GM10248 (cell line): ENCODE results near the gene CRIM1.

ENCODE experiments used
- CTCF ChIA-PET: fragments of 300-600 bp; sonication (Branson Sonifier 250); formaldehyde crosslinking; extraction: SDS; loops from one replicate; lab custom pipeline; 2021; ENCODE audit warnings: antibody characterized with exemption; lab: Yijun Ruan, JAX
- POLR2A ChIA-PET: fragments of 350-650 bp; sonication (Branson Sonifier 250); formaldehyde crosslinking; extraction: SDS; loops from one replicate; lab custom pipeline; 2020; ENCODE audit warnings: antibody characterized with exemption; lab: Yijun Ruan, JAX
- DNase-seq: peaks from one replicate; pipeline ENCODE4 v3.0.0; 2012; ENCODE audit errors: extremely low spot score
- TF ChIP-seq, protein P1 (sequence below): IDR thresholded peaks from 2 replicates; pipeline ENCODE4 v1.5.1; 2012; ENCODE audit warnings: mild to moderate bottlenecking, low read depth; ENCODE audit errors: extremely low read depth, missing control alignments, control extremely low read depth

Gene CRIM1

DNA sequence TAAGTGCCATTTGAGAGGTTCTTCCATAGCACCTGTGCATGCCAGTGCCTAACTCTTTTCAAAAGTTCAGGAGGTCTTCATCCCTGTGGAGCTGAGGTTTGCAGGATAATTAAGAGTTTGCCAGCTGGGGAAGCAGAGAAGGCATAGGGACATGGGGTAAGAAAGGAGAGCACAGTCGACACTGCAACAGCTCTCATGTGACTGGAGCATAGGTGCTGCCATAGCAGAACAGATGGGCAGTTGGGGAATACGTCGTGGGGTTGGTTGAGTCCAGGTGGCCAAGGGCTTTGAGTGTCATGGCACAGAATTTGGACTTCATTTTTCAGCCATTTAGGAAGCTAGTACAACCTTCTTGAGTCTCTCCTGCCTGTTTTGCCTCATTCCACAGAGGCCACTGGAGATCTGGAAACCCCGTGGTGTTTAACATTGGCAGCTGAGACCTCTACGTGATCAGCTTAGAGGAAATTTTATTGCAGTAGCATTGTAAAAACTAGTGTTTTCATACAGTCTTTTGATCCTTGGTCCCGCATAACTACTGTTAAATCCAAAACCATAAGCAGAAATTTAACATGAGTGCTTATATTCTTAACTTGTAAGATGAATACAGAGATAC, 65.1 kb downstream of the CRIM1 start:
- ChIA-PET CTCF (no interaction called here), POLR2A (no interaction called here)
- no peak for DNase-seq

DNA sequence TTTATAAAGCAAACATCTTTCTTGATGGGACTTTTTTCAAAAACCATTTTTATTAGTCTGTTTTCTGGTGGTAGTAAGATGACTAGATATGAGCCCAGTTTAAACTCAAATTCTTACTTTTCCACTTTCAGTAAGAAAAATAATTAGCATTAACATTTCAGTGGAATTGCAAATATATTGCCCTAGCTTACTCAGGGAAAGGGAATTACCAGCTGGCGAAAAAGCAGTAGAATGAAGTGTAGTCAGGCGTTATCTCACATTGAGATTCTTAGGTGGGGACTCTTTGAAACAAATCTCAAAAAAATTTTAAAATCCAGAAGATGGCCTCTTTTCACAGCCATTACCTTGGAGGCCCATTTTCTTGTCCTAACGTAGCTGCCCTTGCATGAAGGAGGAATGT, 65.8 kb downstream of the CRIM1 start:
- ChIA-PET POLR2A (no interaction called here), CTCF (interaction anchor here (1.1 to 1.4 kb wide), 3 partner anchors 12 to 25 kb away, joined by 3 to 7 read pairs (median 3); no protein-coding TSS in a partner anchor)
- TF ChIP-seq, protein P1, sequence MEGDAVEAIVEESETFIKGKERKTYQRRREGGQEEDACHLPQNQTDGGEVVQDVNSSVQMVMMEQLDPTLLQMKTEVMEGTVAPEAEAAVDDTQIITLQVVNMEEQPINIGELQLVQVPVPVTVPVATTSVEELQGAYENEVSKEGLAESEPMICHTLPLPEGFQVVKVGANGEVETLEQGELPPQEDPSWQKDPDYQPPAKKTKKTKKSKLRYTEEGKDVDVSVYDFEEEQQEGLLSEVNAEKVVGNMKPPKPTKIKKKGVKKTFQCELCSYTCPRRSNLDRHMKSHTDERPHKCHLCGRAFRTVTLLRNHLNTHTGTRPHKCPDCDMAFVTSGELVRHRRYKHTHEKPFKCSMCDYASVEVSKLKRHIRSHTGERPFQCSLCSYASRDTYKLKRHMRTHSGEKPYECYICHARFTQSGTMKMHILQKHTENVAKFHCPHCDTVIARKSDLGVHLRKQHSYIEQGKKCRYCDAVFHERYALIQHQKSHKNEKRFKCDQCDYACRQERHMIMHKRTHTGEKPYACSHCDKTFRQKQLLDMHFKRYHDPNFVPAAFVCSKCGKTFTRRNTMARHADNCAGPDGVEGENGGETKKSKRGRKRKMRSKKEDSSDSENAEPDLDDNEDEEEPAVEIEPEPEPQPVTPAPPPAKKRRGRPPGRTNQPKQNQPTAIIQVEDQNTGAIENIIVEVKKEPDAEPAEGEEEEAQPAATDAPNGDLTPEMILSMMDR: no peak
- no peak for DNase-seq

More for the DNA sequence above, 65.1 kb downstream of the CRIM1 start:
- TF ChIP-seq, protein P1: no peak

DNA sequence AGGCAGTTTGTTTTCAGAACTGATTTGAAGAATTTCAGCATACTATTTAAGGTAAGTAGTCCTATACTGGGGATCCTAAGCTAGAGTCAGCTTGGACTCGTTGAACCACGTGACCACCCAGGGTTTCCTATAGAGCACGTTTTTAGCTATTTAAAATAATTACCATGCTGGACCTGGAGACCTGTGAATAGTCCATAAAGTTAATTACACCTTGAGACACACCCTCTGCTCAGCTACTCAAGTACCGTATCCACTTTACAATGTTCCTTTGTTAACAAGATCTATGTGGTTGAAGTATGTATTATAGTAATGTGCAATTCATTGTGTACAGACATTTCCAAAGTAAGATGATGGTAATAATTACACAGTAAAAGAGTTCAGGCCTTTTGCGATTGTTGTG, 67.6 kb downstream of the CRIM1 start:
- CTCF ChIA-PET: interaction anchor here (0.7 to 1.6 kb wide), 3 partner anchors 9 to 104 kb away, joined by 3 to 9 read pairs (median 3); no protein-coding TSS in a partner anchor

DNA sequence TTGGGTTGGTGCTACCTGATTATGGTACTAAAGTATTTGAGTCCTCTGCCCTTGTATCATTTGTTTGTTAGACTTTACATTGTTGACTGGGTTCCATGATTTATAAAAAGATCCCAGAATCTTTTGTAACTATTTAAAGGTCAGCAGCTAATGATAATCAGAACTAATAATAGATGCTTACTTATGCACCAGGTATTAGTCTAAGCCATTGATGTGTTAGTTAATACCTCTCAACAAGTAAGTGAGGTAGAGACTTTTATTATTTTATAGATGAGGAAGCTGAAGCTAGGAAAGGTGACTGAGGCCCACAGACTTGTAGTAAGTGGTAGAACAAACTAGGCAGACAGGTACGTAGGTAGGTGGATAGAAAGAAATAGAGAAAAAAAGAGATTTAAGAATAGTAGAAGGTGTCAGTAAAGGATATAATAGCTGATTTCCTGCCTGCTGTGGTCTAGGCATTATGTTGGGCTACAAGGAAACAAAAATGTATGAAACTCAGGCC, 68.1 kb downstream of the CRIM1 start:
- POLR2A ChIA-PET: no interaction called here
- DNase-seq: no peak
- TF ChIP-seq, protein P1: no peak
- CTCF ChIA-PET: interaction anchor here (1.0 to 1.6 kb wide), 2 partner anchors 10 to 34 kb away, joined by 3 to 9 read pairs; no protein-coding TSS in a partner anchor

More for the DNA sequence above, 67.6 kb downstream of the CRIM1 start:
- POLR2A ChIA-PET: no interaction called here
- DNase-seq: no peak
- TF ChIP-seq, protein P1: no peak

DNA sequence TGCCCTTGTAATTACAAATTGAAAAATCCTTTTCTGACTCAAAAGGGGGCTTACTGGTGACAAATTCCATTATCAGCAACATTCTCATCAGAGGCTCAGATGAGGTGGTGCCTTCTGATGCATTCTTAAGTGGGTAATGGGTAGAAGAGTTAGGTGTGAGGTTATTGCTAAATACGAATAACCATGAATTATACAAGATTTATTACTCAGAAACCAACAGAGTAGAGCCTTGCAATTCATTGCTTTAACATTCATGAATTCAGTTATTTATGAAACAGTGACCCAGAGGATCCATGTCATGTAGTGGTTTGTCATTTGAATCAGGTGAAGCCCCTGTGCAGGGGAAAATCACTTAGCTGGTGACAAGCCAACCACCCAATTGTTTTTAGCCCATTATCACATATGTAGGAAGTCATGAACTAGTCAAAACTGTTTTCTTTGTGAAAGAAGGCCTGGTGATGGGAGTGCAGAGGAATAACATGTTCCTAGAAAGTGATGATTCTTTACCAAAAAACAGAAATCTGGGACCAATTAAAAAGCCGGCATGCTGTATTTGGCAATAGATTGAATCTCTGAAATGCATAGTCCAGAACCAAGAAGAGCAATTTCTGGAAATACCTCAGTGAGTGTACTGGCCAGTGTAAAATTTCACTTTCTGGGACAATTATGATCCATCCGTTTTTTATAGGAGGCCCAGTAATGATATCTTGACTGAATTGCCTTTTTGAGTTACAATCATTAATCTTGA, 70.2 kb downstream of the CRIM1 start:
- POLR2A ChIA-PET: no interaction called here

DNA sequence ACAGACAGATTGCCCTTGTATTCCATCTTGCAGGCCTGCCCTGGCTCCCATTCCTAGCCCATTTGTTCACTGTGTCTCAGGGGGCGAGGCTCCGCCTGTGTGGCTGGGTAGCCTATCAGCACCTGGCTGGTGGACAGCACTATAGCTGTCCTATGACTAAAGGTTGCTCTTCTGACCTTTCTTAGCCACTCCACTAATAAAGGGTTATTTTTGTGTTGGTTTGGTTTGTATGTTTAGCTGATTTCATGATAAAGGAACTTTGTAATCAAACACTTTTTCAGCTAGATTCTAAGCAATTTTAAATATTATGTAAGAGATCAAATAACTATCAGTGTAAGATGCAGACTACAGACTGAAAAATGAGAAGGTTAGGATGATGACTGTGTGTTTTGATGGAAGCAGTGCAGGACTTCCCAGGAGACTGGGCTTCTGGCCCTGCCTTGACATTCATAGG, 72.2 kb downstream of the CRIM1 start:
- ChIA-PET POLR2A (no interaction called here), CTCF (interaction anchor here (1.3 to 1.7 kb wide), 4 partner anchors 9 to 23 kb away, joined by 3 to 4 read pairs (median 4); no protein-coding TSS in a partner anchor)
- TF ChIP-seq, protein P1: no peak
- no peak for DNase-seq

More for the DNA sequence above, 70.2 kb downstream of the CRIM1 start:
- CTCF ChIA-PET: interaction anchor here (1.0 to 1.5 kb wide), 2 partner anchors 13 to 239 kb away, joined by 3 read pairs; no protein-coding TSS in a partner anchor
- TF ChIP-seq, protein P1: no peak
- DNase-seq: no peak
